ENCODE results near the gene RTN4RL1. TPM values are rescaled to one million over a fixed set of nuclear protein-coding genes. Genes with fewer than 3 reads are reported as not detected.
A peak's percentile ranks its signal among the peaks of the same experiment; 100 is the strongest.

RTN4RL1 gene
- total and polyA plus RNA-seq, 12 donors, result 1.3 to 9.4 (median 6.1) TPM

DNA sequence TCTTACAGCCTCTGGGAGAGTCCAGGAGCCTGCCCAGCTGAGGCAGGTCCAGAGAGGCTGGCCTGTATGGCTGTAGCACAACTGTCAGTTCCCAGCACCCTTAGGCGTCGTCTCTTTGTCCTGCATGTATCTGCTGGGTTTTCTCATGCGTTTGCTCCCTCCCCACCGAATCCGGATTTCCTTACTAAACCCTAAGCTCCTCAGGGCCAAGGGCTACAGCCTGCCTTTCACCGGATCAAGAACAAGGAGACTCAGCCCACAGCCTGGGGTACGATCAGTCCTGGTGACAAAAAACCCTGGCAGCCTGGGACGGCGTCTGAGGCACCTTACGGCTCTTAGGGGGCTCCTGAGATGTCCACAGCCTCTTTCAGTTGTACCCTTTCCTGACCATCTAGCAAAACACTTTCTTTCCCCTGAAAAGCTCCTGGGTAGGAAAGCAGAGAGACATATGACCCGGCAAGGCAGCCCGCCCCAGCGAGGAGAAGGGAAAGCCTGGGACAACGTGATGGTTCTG is 42.0 kb upstream of the RTN4RL1 start:
- no peaks in the 10 kb centered on the region for H3K27me3 ChIP-seq
- peak in 1 of 7 donors; percentile 54 for DNase-seq
- WGBS, 4 donors, result 63 to 82% (median 72%) methylated on average over 12 to 14 of the region's 14 CpGs
- no peak overlapping the region for H3K4me3 ChIP-seq
- TF ChIP-seq, protein P1, sequence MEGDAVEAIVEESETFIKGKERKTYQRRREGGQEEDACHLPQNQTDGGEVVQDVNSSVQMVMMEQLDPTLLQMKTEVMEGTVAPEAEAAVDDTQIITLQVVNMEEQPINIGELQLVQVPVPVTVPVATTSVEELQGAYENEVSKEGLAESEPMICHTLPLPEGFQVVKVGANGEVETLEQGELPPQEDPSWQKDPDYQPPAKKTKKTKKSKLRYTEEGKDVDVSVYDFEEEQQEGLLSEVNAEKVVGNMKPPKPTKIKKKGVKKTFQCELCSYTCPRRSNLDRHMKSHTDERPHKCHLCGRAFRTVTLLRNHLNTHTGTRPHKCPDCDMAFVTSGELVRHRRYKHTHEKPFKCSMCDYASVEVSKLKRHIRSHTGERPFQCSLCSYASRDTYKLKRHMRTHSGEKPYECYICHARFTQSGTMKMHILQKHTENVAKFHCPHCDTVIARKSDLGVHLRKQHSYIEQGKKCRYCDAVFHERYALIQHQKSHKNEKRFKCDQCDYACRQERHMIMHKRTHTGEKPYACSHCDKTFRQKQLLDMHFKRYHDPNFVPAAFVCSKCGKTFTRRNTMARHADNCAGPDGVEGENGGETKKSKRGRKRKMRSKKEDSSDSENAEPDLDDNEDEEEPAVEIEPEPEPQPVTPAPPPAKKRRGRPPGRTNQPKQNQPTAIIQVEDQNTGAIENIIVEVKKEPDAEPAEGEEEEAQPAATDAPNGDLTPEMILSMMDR (IDR thresholded peaks at IDR 0.05), result no peak
- TF ChIP-seq POLR2A (IDR thresholded peaks at IDR 0.05), result no peak
- H3K36me3 ChIP-seq (replicated peaks in 1 of 2), result peaks cover 0 to 21% of the 10 kb centered on the region in 2 donors
- intact Hi-C loops (cut with DNase I), result no loop called here
- peak overlapping the region in 4 of 5 donors; percentile 34 to 88 (median 62) for H3K27ac ChIP-seq
- H3K4me1 ChIP-seq (replicated peaks in 1 of 2), result peaks cover 6 to 51% of the 10 kb centered on the region in 2 donors
- no peaks in the 10 kb centered on the region for H3K9me3 ChIP-seq (replicated peaks in 1 of 3)

DNA sequence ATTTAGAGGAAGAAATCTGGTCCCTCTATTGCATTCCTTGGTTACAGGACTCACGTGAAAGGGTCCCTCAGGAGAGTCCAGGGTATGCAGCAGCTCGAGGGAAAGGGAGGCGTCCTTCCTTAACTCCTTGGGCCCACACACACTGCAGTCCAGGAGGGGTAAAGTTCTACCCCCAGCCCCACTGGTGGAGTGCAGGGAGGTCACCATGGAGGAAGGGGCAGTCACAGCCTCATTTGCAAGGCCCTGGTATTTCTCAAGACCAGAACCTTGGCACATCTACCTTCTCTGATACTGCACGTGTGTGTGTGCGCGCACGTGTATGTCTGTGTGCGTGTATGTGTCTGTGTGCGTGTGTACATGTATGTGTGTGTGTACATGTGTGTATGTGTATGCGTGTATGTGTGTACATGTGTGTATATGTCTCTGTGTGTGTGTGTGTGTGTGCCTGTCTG is 40.8 kb upstream of the RTN4RL1 start:
- Histone ChIP-seq H3K9me3 (replicated peaks in 1 of 3) (no peaks in the 10 kb centered on the region), H3K27ac (peak overlapping the region in 3 of 5 donors; percentile 5 to 88 (median 78)), H3K4me1 (replicated peaks in 1 of 2) (peaks cover 6 to 53% of the 10 kb centered on the region in 2 donors), H3K36me3 (replicated peaks in 1 of 2) (peaks cover 0 to 21% of the 10 kb centered on the region in 2 donors), H3K27me3 (no peaks in the 10 kb centered on the region), H3K4me3 (no peak overlapping the region)
- no peak for DNase-seq
- intact Hi-C loops (cut with DNase I), result no loop called here
- TF ChIP-seq POLR2A (IDR thresholded peaks at IDR 0.05), result no peak
- TF ChIP-seq, protein P1 (IDR thresholded peaks at IDR 0.05), result no peak
- 78 to 85% (median 84%) methylated on average over 8 to 10 of the region's 10 CpGs for WGBS, 4 donors

DNA sequence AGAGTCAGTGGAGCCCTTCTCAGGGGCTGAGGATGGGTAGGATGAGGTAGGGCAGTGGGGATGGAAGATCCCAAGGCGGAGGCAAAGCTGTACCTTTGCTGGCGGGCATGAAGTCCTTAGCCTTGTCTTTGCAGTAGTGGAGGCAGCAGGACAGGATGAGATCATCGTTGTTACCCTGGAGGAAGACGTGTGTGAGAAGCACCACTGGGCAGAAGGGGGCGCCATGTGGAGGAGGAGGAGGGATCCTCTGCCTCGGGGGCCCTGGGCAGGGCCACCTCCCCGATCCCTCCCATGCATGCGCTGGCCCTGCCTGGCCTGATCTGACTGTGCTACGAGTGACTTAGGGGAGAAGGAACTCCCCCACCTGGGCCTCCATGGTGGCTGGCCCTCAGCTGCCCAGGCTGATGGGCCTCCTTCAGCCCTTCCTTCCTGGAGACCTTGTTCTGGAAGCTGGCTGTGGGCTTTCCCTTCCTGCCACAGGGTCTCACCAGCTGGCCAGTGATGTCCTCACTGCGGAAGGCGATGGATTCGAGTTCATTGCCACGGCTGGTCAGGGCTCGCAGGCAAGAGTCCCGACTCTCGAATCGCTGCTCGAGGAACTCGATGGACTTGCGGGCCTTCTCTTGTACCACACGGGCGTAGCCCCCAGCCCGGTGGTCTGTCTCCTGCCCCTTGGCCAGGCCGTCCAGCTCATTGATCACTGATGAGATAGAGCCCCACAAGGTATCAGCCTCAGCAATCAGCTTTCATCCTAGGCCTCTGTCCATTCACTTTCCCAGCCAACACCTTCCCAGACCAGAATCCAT is 40.0 kb upstream of the RTN4RL1 start:
- DNase-seq, result peak in 3 of 7 donors; percentile 56 to 71 (median 60)
- Histone ChIP-seq H3K27ac (peak overlapping the region in 4 of 5 donors; percentile 5 to 88 (median 55)), H3K27me3 (no peaks in the 10 kb centered on the region), H3K4me1 (replicated peaks in 1 of 2) (peaks cover 6 to 47% of the 10 kb centered on the region in 2 donors), H3K9me3 (replicated peaks in 1 of 3) (no peaks in the 10 kb centered on the region), H3K4me3 (no peak overlapping the region), H3K36me3 (replicated peaks in 1 of 2) (peaks cover 0 to 21% of the 10 kb centered on the region in 2 donors)
- TF ChIP-seq, protein P1 (IDR thresholded peaks at IDR 0.05), result peak in 4 of 6 experiments; percentile 26 to 43 (median 37)
- TF ChIP-seq POLR2A (IDR thresholded peaks at IDR 0.05), result no peak
- intact Hi-C loops (cut with DNase I), result no loop called here
- WGBS, 4 donors, result 53 to 82% (median 75%) methylated on average over 7 to 24 of the region's 24 CpGs

DNA sequence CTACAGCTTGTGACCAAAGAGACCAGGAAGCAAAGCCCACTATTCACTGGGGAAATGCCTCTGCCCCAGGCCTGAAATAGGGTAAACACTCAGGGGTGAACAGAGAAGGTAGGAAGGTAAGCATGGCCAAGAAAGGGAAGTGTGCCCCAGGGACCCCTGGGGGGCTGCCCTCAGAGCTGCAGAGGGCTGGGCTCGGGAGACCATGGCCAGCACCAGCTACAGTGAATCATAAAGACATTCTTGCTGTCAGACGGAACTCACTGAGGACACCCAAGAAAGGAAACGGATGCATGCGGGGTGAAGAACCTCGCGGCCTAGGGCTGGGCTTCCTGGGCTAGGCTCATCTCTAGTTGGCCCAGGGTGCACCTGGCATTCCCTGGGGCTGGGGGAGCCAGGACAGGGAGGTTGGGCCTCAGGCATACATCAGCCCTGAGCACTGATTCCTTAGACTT is 39.4 kb upstream of the RTN4RL1 start:
- no peaks in the 10 kb centered on the region for H3K27me3 ChIP-seq
- intact Hi-C loops (cut with DNase I), result no loop called here
- WGBS, 4 donors, result 50 to 78% (median 74%) methylated on average over 2 to 6 of the region's 6 CpGs
- H3K36me3 ChIP-seq (replicated peaks in 1 of 2), result peaks cover 0 to 21% of the 10 kb centered on the region in 2 donors
- peaks cover 6 to 47% of the 10 kb centered on the region in 2 donors for H3K4me1 ChIP-seq (replicated peaks in 1 of 2)
- no peak overlapping the region for H3K4me3 ChIP-seq
- H3K27ac ChIP-seq, result peak overlapping the region in 4 of 5 donors; percentile 5 to 88 (median 64)
- no peak for TF ChIP-seq POLR2A (IDR thresholded peaks at IDR 0.05)
- TF ChIP-seq, protein P1 (IDR thresholded peaks at IDR 0.05), result no peak
- peak in 2 of 7 donors; percentile 42 to 67 for DNase-seq
- no peaks in the 10 kb centered on the region for H3K9me3 ChIP-seq (replicated peaks in 1 of 3)
